Activated T-cell treated with anti-CD3 and anti-CD28 coated beads, Interleukin-2, amount 50 U/mL, for 48 hours (primary cell): ENCODE results near the gene KCNF1.

Experiments used
- DNase-seq, 2 experiments: peaks; one replicate each; pipeline ENCODE4 v3.0.0-alpha.2; 2020

The KCNF1 gene

DNA sequence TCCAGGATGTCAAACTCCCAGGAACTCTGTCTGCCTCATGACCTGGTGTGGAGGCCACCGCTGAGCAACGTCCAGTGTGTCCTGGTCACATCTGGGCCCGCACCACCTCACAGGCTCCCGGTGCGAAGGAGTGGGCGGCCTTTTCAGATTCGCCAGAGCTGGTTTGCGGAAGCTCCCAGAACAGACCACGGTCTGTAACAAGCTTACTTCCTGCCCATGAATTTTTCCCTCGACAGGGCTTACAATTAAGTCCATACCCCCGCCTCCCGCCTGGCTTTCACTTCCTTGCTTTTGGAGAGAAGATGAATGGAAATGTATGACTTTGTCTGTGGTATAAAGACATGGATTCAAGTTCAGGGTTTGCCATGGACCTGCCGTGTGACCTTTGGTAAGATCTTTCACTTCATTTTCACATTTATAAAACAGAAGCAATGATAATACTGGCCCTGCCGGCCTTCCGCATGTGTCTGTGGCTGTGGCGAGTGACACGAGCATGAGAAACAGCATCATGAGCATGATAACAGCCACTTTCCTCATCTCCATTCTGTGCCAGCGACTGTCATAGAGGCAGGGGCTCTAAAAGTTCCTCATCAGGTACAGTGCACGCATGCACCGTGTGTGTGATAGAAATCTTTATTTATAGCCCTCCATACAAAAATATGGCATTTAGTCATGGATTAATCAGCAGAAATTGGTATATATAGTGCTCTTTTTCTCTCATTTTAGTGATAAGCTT is 31.0 kb upstream of the KCNF1 start:
- DNase-seq = no peak

GRCh38 chr2:10882568-10882967 is 29.2 kb upstream of the KCNF1 start:
- DNase-seq = no peak

DNA sequence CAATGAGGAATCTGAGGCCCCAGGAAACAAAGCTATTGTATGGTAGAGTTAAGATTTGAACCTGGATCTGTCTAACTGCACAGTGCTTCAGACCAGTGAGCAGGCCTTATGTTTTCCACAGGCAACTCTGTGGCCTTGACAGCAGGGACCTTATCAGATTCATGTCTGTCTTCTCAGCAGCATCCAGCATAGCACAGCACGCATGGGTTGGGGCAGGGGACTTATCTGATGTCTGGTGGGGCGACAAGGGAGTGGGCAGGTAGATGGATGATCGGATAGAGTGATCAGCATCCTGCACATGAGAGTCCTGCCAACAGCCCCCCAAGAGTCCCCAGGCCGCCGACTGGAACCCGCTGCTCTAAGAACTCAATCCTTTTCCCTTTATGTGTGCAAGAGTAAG is 28.7 kb upstream of the KCNF1 start:
- DNase-seq = no peak

DNA sequence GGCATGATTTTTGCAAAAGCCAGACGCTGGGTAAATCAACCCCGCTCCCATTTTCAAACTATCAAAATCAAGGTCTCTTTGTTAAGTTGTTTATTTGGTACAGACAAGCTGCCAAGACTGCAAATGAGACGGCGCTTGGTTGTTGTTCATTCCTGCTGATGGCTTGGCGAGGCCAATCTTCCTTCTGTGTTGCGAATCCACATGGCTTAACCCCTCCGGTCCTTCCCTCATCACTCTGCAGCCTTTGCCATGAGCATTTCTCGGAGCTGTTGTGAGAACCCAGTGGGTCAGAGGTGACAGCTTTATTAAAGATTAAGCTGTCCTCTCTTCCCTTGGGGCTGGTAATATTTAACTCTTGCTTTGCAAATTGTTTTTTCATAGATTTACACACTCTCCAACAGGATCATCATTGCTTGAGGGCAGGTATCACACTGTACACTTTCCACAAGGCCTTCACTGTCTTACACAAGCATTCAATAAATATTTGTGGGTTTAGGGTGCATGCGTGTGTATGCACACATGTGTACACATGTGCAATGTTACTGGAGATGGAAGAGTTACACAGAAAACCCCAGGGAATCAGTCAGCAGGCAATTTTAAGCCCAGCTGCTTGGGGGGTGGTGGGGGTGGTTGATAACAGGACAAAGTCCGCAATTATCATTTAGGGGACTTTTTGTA is 27.8 kb upstream of the KCNF1 start:
- no peak for DNase-seq

DNA sequence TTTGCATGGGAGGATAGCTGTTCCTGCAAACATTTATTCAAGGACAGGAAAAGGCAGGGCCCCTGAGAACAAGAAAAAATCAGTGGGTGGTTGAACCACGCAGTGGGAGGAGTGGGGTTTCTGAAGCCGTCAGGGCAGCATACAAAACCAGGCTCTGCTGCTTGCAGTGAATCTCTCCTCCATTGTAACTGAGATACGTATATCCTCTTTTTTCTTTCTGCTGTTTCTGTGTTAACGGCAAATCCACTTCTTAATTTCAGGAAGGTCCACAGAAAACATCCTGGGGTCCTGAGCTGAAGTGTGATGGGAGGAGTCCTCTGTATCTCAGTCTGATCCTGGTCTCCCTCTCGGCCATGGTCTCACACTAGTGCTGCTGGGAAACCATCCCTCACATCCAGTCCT is 27.2 kb upstream of the KCNF1 start:
- no peak for DNase-seq

GRCh38 chr2:10885094-10885860 is 26.5 kb upstream of the KCNF1 start:
- no peak for DNase-seq

DNA sequence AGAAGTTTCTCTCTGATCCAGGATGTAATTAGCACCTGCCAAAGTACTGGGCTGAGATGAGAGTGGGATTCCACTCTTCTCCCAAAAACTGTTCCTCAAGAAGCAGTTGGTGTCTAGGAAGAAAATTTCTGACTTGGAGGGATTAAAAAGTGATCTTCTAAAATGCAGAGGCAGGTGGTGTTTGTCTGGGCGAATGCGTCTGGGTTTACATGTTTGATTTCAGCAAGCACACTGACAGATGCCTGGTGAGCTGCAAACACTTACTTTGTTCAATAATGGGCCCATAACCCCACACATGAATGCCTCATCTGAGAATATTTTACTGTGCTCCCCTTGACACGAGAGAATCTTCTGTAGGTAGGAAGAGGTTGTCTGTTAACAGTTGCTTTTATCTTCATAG is 24.3 kb upstream of the KCNF1 start:
- DNase-seq = no peak

GRCh38 chr2:10889651-10890215 is 22.0 kb upstream of the KCNF1 start:
- DNase-seq = peak in 1 of 2 experiments; percentile 3

- DNase-seq = no peak
Measured at GRCh38 chr2:10890706-10891270, 20.9 kb upstream of the KCNF1 start.

- DNase-seq = peak in 1 of 2 experiments; percentile 4
Measured at GRCh38 chr2:10891390-10891789, 20.3 kb upstream of the KCNF1 start.

GRCh38 chr2:10891848-10892247 is 19.9 kb upstream of the KCNF1 start:
- no peak for DNase-seq

GRCh38 chr2:10892316-10892715 is 19.4 kb upstream of the KCNF1 start:
- DNase-seq = no peak

DNA sequence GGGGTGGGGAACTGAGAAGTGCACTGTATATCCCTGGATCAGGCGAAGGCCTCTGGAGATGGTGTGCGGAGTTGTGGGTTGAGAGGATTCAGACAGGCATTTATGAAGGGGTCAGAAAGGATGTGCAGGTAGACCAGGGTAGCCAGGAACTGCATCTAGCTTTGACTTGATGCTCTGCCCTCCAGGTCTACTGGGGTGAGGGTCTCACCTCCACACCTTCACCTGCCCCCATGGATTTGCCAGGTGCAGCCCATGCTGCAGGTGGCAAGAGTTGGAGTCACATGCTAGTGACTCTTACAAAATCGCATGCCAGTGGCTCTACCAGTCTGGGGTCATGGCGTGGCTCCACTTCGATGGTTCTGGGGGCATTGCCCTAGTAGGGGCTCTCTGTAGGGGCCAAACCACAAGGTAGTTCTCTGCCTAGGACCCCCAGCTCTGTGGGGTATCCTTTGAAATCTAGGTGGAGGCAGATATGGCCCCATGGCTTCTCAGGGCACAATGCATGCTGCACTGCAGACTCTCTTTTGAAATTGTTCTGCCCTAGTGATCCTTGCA is 18.9 kb upstream of the KCNF1 start:
- no peak for DNase-seq

GRCh38 chr2:10894264-10894935 is 17.3 kb upstream of the KCNF1 start:
- DNase-seq = peak in 1 of 2 experiments; percentile 5

- no peak for DNase-seq
Measured at GRCh38 chr2:10895231-10895630, 16.5 kb upstream of the KCNF1 start.

- DNase-seq = no peak
Measured at GRCh38 chr2:10897956-10898355, 13.8 kb upstream of the KCNF1 start.

- DNase-seq = no peak
Measured at GRCh38 chr2:10900216-10901109, 11.3 kb upstream of the KCNF1 start.

- DNase-seq = no peak
Measured at GRCh38 chr2:10901160-10901939, 10.4 kb upstream of the KCNF1 start.

DNA sequence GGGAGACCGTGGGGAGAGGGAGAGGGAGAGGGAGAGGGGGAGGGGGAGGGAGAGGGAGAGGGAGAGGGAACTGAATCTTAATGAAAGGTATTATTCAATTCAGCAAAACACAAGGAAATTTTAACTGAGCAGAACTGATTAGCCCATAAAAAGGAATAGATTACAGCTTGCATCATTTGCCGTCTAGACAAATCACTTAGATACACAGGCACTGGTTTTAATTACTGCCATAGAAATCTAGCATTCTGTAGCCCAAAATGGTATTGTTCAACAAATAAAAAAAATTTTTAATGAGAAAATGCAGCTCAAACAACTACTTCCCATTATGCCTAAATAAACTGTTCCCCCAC is 7.9 kb upstream of the KCNF1 start:
- no peak for DNase-seq

- no peak for DNase-seq
Measured at GRCh38 chr2:10904455-10904854, 7.3 kb upstream of the KCNF1 start.
